Right lobe of liver (tissue), 6 donors: Measurements from ENCODE around the gene HLA-DRB1. TPM values are rescaled to one million over a fixed set of nuclear protein-coding genes. Genes with fewer than 3 reads are reported as not detected.
"Not testable (repeated sequence)": the region's sequence is repeated elsewhere in the genome, so short reads cannot be mapped to it uniquely, and the experiment has no call there.

Experiments
- ATAC-seq, 4 donors: fragments of 200-7000 bp; cut with Tn5 transposase; one replicate each; pipeline ENCODE4 v1.9.1; 2020; ENCODE audit warnings: mild to moderate bottlenecking in 4 of 4, moderate library complexity in 4 of 4
- DNase-seq, 3 donors: peaks; one replicate each; pipeline ENCODE4 v3.0.0-alpha.2; 2020
- H3K27ac ChIP-seq, 3 donors: fragments of 200-600 bp; one replicate each; pipeline ENCODE4 v1.8.0; 2022
- H3K27me3 ChIP-seq, 2 donors: fragments of 200-600 bp; one replicate each; pipeline ENCODE4 v1.8.0; 2022
- H3K36me3 ChIP-seq, 4 donors: fragments of 200-600 bp; sonication (generic) in 1 of 4; one replicate each; pipeline versions ENCODE4 v1.5.1 to v1.8.0; 2017 to 2022; ENCODE audit warnings: control low read depth in 1 of 4
- H3K4me1 ChIP-seq, 4 donors: fragments of 200-600 bp; sonication (generic) in 1 of 4; one replicate each; pipeline versions ENCODE4 v1.5.1 to v1.8.0; 2017 to 2022; ENCODE audit warnings: control low read depth in 1 of 4
- H3K4me3 ChIP-seq, 3 donors: fragments of 200-600 bp; one replicate each; pipeline ENCODE4 v1.8.0; 2022
- H3K9me3 ChIP-seq, 4 donors: fragments of 200-600 bp; sonication (generic) in 1 of 4; one replicate each; pipeline versions ENCODE4 v1.5.1 to v1.8.0; 2017 to 2022; ENCODE audit warnings: control low read depth in 1 of 4
- CTCF ChIP-seq, 4 donors: fragments of 200-600 bp in 3 of 4; fragments of 450-650 bp in 1 of 4; IDR thresholded peaks; one replicate each; pipeline versions ENCODE4 v1.5.1 to v1.8.0; 2016 to 2022; ENCODE audit warnings: antibody characterized with exemption in 4 of 4, mild to moderate bottlenecking in 2 of 4
- POLR2A ChIP-seq: fragments of 450-650 bp; IDR thresholded peaks from one replicate; pipeline ENCODE4 v1.6.1; 2017; ENCODE audit warnings: antibody characterized with exemption, mild to moderate bottlenecking
- WGBS: methylation state at CpG from one replicate; pipeline ENCODE4 v1.1.6; 2018; ENCODE audit warnings: low coverage, low lambda C conversion rate; ENCODE audit not compliant: insufficient coverage; ENCODE audit errors: missing lambda C conversion rate; 5-methylcytosine and 5-hydroxymethylcytosine counted together
- intact Hi-C, 2 donors: fragments of 100-400 bp; cut with DNase I; formaldehyde crosslinking; loops; one replicate each; pipeline versions ENCODE4 v1.11.2 to v1.14.1; 2022
- total RNA-seq, 6 experiments: library from RNA; depleted of rRNA in 2 of 6; stranded (reverse); fragments of >200 nt in 2 of 6; fragmentation: NEBNext Ultra II Directional in 3 of 6; extraction: Animal tissue kit (Norgen Biotek cat#: 25700) in 3 of 6; gene quantifications; one replicate each; pipeline versions ENCODE4 v1.1.0 to v1.2.4, GENCODE V29; 2016 to 2023
- donor health status: DM: no; HTN: yes; CAD: no.
- donor health status: DM: no; HTN: no; CAD: no.
- donor health status: DM: no; HTN: no; CAD: no.
- donor health status: DM: no; HTN: yes; CAD: no.
- donor health status: DM: no; HTN: yes; CAD: no.

HLA-DRB1 gene
- total RNA-seq, 6 experiments from 2014 or later: 8.3 to 52.8 (median 23.6) TPM

GRCh38 chr6:32603222-32603621 is 13.6 kb upstream of the HLA-DRB1 start:
- intact Hi-C loops: no loop called here
- no peak overlapping the region for H3K27ac ChIP-seq

GRCh38 chr6:32602383-32602782 is 12.7 kb upstream of the HLA-DRB1 start:
- TF ChIP-seq CTCF (IDR thresholded peaks at IDR 0.05) (no peak), POLR2A (no peak)
- ATAC-seq (no peak), DNase-seq (no peak)
- Histone ChIP-seq H3K4me3 (no peak overlapping the region), H3K27ac (no peak overlapping the region), H3K36me3 (no peaks in the 10 kb centered on the region), H3K27me3 (no peaks in the 10 kb centered on the region), H3K4me1 (no peaks in the 10 kb centered on the region), H3K9me3 (no peaks in the 10 kb centered on the region)
- intact Hi-C loops: no loop called here
- 55% methylated on average over 3 of the region's 3 CpGs for WGBS

More at GRCh38 chr6:32603222-32603621, 13.6 kb upstream of the HLA-DRB1 start:
- H3K27me3 ChIP-seq: no peaks in the 10 kb centered on the region
- no peak for TF ChIP-seq CTCF (IDR thresholded peaks at IDR 0.05)
- no peak for TF ChIP-seq POLR2A
- H3K4me1 ChIP-seq: no peaks in the 10 kb centered on the region
- H3K9me3 ChIP-seq: no peaks in the 10 kb centered on the region
- ATAC-seq (no peak), DNase-seq (no peak)
- no peak overlapping the region for H3K4me3 ChIP-seq
- 17% methylated on average over 3 of the region's 5 CpGs for WGBS
- no peaks in the 10 kb centered on the region for H3K36me3 ChIP-seq

- intact Hi-C loops: no loop called here
- ATAC-seq (no peak), DNase-seq (no peak)
- Histone ChIP-seq H3K36me3 (no peaks in the 10 kb centered on the region), H3K4me3 (no peak overlapping the region), H3K9me3 (no peaks in the 10 kb centered on the region), H3K4me1 (no peaks in the 10 kb centered on the region), H3K27me3 (no peaks in the 10 kb centered on the region), H3K27ac (no peak overlapping the region)
- TF ChIP-seq CTCF (IDR thresholded peaks at IDR 0.05): no peak
- TF ChIP-seq POLR2A: no peak
Measured at GRCh38 chr6:32597024-32597423, 7.4 kb upstream of the HLA-DRB1 start.

GRCh38 chr6:32590713-32591112 is 1.1 kb upstream of the HLA-DRB1 start:
- no CpG with 5 or more reads among the region's 10 CpGs for WGBS
- DNase-seq, H3K27ac ChIP-seq, ATAC-seq, H3K4me3 ChIP-seq, H3K27me3 ChIP-seq, H3K4me1 ChIP-seq, intact Hi-C loops, H3K9me3 ChIP-seq, H3K36me3 ChIP-seq: not testable (repeated sequence)

GRCh38 chr6:32588156-32588555 is 1.5 kb downstream of the HLA-DRB1 start:
- Histone ChIP-seq H3K36me3 (no peaks in the 10 kb centered on the region), H3K4me1 (no peaks in the 10 kb centered on the region), H3K4me3 (no peak overlapping the region), H3K27ac (no peak overlapping the region), H3K9me3 (no peaks in the 10 kb centered on the region), H3K27me3 (no peaks in the 10 kb centered on the region)
- TF ChIP-seq POLR2A: no peak
- intact Hi-C loops: no loop called here
- 20% methylated on average over 2 of the region's 2 CpGs for WGBS
- no peak for DNase-seq
- no peak for ATAC-seq

GRCh38 chr6:32583527-32583898 is 6.1 kb downstream of the HLA-DRB1 start:
- Histone ChIP-seq H3K27me3 (no peaks in the 10 kb centered on the region), H3K4me3 (no peak overlapping the region), H3K9me3 (no peaks in the 10 kb centered on the region), H3K36me3 (no peaks in the 10 kb centered on the region), H3K27ac (no peak overlapping the region), H3K4me1 (no peaks in the 10 kb centered on the region)
- intact Hi-C loops: no loop called here
- no peak for ATAC-seq
- WGBS: 0% methylated on average over 2 of the region's 2 CpGs
- DNase-seq: no peak
- TF ChIP-seq POLR2A: no peak
- no peak for TF ChIP-seq CTCF (IDR thresholded peaks at IDR 0.05)
